Pancreas (tissue), 10 donors: Measurements from ENCODE around the gene TAF1B. TPM values are rescaled to one million over a fixed set of nuclear protein-coding genes. Genes with fewer than 3 reads are reported as not detected.

ENCODE experiments used
- ATAC-seq, 4 donors: fragments of 200-7000 bp; cut with Tn5 transposase; one replicate each; pipeline versions ENCODE4 v1.8.0 to v1.9.1; 2020; ENCODE audit warnings: mild to moderate bottlenecking in 4 of 4, moderate library complexity in 4 of 4
- DNase-seq, 6 donors: peaks; one replicate each; pipeline ENCODE4 v3.0.0-alpha.2; 2020
- FAIRE-seq: peaks from 2 replicates; lab custom pipeline; 2012; peaks lifted over from hg19 to GRCh38; lab: Jason Lieb, UNC
- H3K27ac ChIP-seq, 4 donors: fragments of 200-600 bp; sonication (generic); 1 replicate in 3 of 4; 2 replicates in 1 of 4; pipeline versions ENCODE4 v1.5.0 to v1.8.0; 2020
- H3K27me3 ChIP-seq, 4 donors: fragments of 200-600 bp; one replicate each; pipeline ENCODE4 v1.8.0; 2021
- H3K36me3 ChIP-seq, 3 donors: fragments of 200-600 bp; sonication (generic) in 1 of 3; one replicate each; pipeline versions ENCODE4 v1.5.0 to v1.8.0; 2020 to 2021
- H3K4me1 ChIP-seq, 3 donors: fragments of 200-600 bp; one replicate each; pipeline ENCODE4 v1.8.0; 2021
- H3K4me3 ChIP-seq, 4 donors: fragments of 200-600 bp; sonication (generic) in 2 of 4; one replicate each; pipeline versions ENCODE4 v1.5.0 to v1.8.0; 2020 to 2021
- H3K9me3 ChIP-seq, 4 donors: fragments of 200-600 bp; one replicate each; pipeline ENCODE4 v1.8.0; 2021
- CTCF ChIP-seq, 4 donors: fragments of 200-600 bp; sonication (generic) in 3 of 4; IDR thresholded peaks; one replicate each; pipeline versions ENCODE4 v1.5.0 to v1.8.0; 2021; ENCODE audit warnings: antibody characterized with exemption in 4 of 4
- WGBS, 2 donors: extraction: QIAGEN DNeasy Blood & Tissue Kit; methylation state at CpG; one replicate each; pipeline ENCODE4 v1.1.7; 2013; 5-methylcytosine and 5-hydroxymethylcytosine counted together
- intact Hi-C, 3 donors: fragments of 100-400 bp; cut with DNase I; formaldehyde crosslinking; loops; one replicate each; pipeline versions ENCODE4 v1.11.1 to v1.14.2; 2022
- polyA plus RNA-seq, 2 donors: library from polyadenylated mRNA; stranded (reverse); fragments of 200-250 nt; gene quantifications; one replicate each; pipeline ENCODE4 v1.2.3, GENCODE V29; 2013
- total RNA-seq, 6 donors: library from RNA; stranded (reverse); fragmentation: NEBNext Ultra II Directional in 4 of 6; extraction: Animal tissue kit (Norgen Biotek cat#: 25700) in 4 of 6; gene quantifications; one replicate each; pipeline versions ENCODE4 v1.2.1 to v1.2.4, GENCODE V29; 2021 to 2023
- donor health status: healthy with polysubstance abuse.
- donor health status: DM: no; HTN: no; CAD: no; lungs with moderate emphysema.
- donor health status: DM: no; HTN: no; CAD: no.
- donor health status: control.
- donor health status: control.
- donor health status: Bipolar disorder and iron deficiency.
- donor health status: DM: yes; HTN: yes; CAD: no.
- donor health status: DM: no; HTN: no; CAD: no.
- donor health status: DM: no; HTN: no; CAD: no.
- donor health status: DM: yes; HTN: yes; CAD: no.

The TAF1B gene
- total and polyA plus RNA-seq, 8 donors: 2.3 to 11.4 (median 5.8) TPM

- TF ChIP-seq CTCF (IDR thresholded peaks at IDR 0.05): no peak
- intact Hi-C loops: loop anchor here in 1 of 3 donors (10.0 kb wide), 1 partner anchor 135 kb away; no protein-coding TSS in a partner anchor
- Histone ChIP-seq H3K36me3 (no peaks in the 10 kb centered on the region), H3K27ac (no peak overlapping the region), H3K4me3 (no peak overlapping the region), H3K9me3 (no peaks in the 10 kb centered on the region), H3K27me3 (no peaks in the 10 kb centered on the region), H3K4me1 (peaks cover 0 to 11% (median 8%) of the 10 kb centered on the region in 3 donors)
- WGBS, 2 donors: 35 to 36% methylated on average over 9 of the region's 9 CpGs
- FAIRE-seq: no peak
- no peak for DNase-seq
- ATAC-seq: peak; percentile 27 to 46 (median 36)
Observed at GRCh38 chr2:9939587-9940485, 96.6 kb downstream of the TAF1B start.

GRCh38 chr2:9941196-9941995, 98.1 kb downstream of the TAF1B start:
- H3K36me3 ChIP-seq: no peaks in the 10 kb centered on the region
- DNase-seq (no peak), ATAC-seq (no peak), FAIRE-seq (no peak)
- WGBS, 2 donors: 86 to 88% methylated on average over 13 of the region's 13 CpGs
- H3K4me1 ChIP-seq: peaks cover 0 to 11% (median 8%) of the 10 kb centered on the region in 3 donors
- TF ChIP-seq CTCF (IDR thresholded peaks at IDR 0.05): no peak
- intact Hi-C loops: loop anchor here in 1 of 3 donors (10.0 kb wide), 1 partner anchor 137 kb away; no protein-coding TSS in a partner anchor
- H3K4me3 ChIP-seq: no peak overlapping the region
- no peaks in the 10 kb centered on the region for H3K9me3 ChIP-seq
- H3K27me3 ChIP-seq: no peaks in the 10 kb centered on the region
- H3K27ac ChIP-seq: no peak overlapping the region

GRCh38 chr2:9941996-9942390, 98.7 kb downstream of the TAF1B start:
- WGBS, 2 donors: 64 to 80% methylated on average over 5 to 6 of the region's 6 CpGs
- ATAC-seq: no peak
- no peak for FAIRE-seq
- H3K4me1 ChIP-seq: peaks cover 0 to 11% (median 8%) of the 10 kb centered on the region in 3 donors
- no peaks in the 10 kb centered on the region for H3K27me3 ChIP-seq
- intact Hi-C loops: loop anchor here in 1 of 3 donors (10.0 kb wide), 1 partner anchor 137 kb away; no protein-coding TSS in a partner anchor
- TF ChIP-seq CTCF (IDR thresholded peaks at IDR 0.05): no peak
- H3K27ac ChIP-seq: no peak overlapping the region
- no peak overlapping the region for H3K4me3 ChIP-seq
- no peaks in the 10 kb centered on the region for H3K9me3 ChIP-seq
- no peak for DNase-seq
- no peaks in the 10 kb centered on the region for H3K36me3 ChIP-seq

- no peak for TF ChIP-seq CTCF (IDR thresholded peaks at IDR 0.05)
- no peak overlapping the region for H3K4me3 ChIP-seq
- peak in 2 of 4 donors; percentile 12 to 38 for ATAC-seq
- no peak for FAIRE-seq
- H3K36me3 ChIP-seq: no peaks in the 10 kb centered on the region
- 45 to 53% methylated on average over 3 of the region's 3 CpGs for WGBS, 2 donors
- H3K4me1 ChIP-seq: peaks cover 0 to 11% (median 8%) of the 10 kb centered on the region in 3 donors
- no peaks in the 10 kb centered on the region for H3K9me3 ChIP-seq
- no peak overlapping the region for H3K27ac ChIP-seq
- DNase-seq: no peak
- intact Hi-C loops: loop anchor here in 1 of 3 donors (10.0 kb wide), 1 partner anchor 140 kb away; no protein-coding TSS in a partner anchor
- no peaks in the 10 kb centered on the region for H3K27me3 ChIP-seq
Observed at GRCh38 chr2:9944330-9944758, 101.1 kb downstream of the TAF1B start.
